Tibial artery (tissue), 4 donors: ENCODE measurements around the gene SLC31A1.

ENCODE experiments used
- DNase-seq, 2 donors: peaks; one replicate each; pipeline ENCODE4 v3.0.0-alpha.2; 2019
- H3K27ac ChIP-seq, 2 donors: fragments of 200-600 bp; sonication (generic) in 1 of 2; 1 replicate in 1 of 2; 2 replicates in 1 of 2; pipeline ENCODE4 v1.5.1; 2018 to 2019; ENCODE audit warnings: mild to moderate bottlenecking in 1 of 2
- H3K27me3 ChIP-seq, 2 donors: fragments of 200-600 bp; sonication (generic) in 1 of 2; one replicate each; pipeline versions ENCODE4 v1.5.1 to v1.6.0; 2016 to 2019
- H3K36me3 ChIP-seq, 3 donors: fragments of 200-600 bp; sonication (generic) in 2 of 3; one replicate each; pipeline ENCODE4 v1.5.1; 2016 to 2019; ENCODE audit warnings: mild to moderate bottlenecking in 2 of 3
- H3K4me1 ChIP-seq, 4 donors: fragments of 200-600 bp; sonication (generic) in 2 of 4; 1 replicate in 3 of 4; 2 replicates in 1 of 4; pipeline ENCODE4 v1.5.1; 2016 to 2019
- H3K4me3 ChIP-seq, 2 donors: fragments of 200-600 bp; sonication (generic) in 1 of 2; 1 replicate in 1 of 2; 2 replicates in 1 of 2; pipeline ENCODE4 v1.5.1; 2018 to 2019; ENCODE audit warnings: mild to moderate bottlenecking in 2 of 2
- H3K9me3 ChIP-seq, 3 donors: fragments of 200-600 bp; sonication (generic) in 1 of 3; one replicate each; pipeline ENCODE4 v1.5.1; 2016 to 2019
- CTCF ChIP-seq, 2 experiments: fragments of 200-600 bp in 1 of 2; fragments of 450-650 bp in 1 of 2; IDR thresholded peaks; one replicate each; pipeline ENCODE4 v1.5.1; 2017 to 2019; ENCODE audit warnings: antibody characterized with exemption in 2 of 2, mild to moderate bottlenecking in 1 of 2, moderate library complexity in 1 of 2
- intact Hi-C: fragments of 100-400 bp; cut with DNase I; formaldehyde crosslinking; loops from one replicate; pipeline ENCODE4 v1.15.0; 2023; ENCODE audit warnings: low total_unique reads

SLC31A1 gene

GRCh38 chr9:113307396-113307975 lies 86.1 kb downstream of the SLC31A1 start:
- Histone ChIP-seq H3K4me1 (no peaks in the 10 kb centered on the region), H3K27ac (no peak overlapping the region), H3K9me3 (no peaks in the 10 kb centered on the region), H3K4me3 (no peak overlapping the region), H3K27me3 (peaks cover 0 to 19% of the 10 kb centered on the region in 2 donors), H3K36me3 (no peaks in the 10 kb centered on the region)
- intact Hi-C loops = no loop called here
- TF ChIP-seq CTCF (IDR thresholded peaks at IDR 0.05) = no peak
- no peak for DNase-seq

GRCh38 chr9:113309204-113309813 lies 88.0 kb downstream of the SLC31A1 start:
- no peak for DNase-seq
- Histone ChIP-seq H3K4me1 (no peaks in the 10 kb centered on the region), H3K27ac (no peak overlapping the region), H3K36me3 (no peaks in the 10 kb centered on the region), H3K27me3 (peaks cover 0 to 14% of the 10 kb centered on the region in 2 donors), H3K4me3 (no peak overlapping the region), H3K9me3 (no peaks in the 10 kb centered on the region)
- intact Hi-C loops = no loop called here
- TF ChIP-seq CTCF (IDR thresholded peaks at IDR 0.05) = peak; percentile 50 to 54

- no peaks in the 10 kb centered on the region for H3K36me3 ChIP-seq
- no peak overlapping the region for H3K4me3 ChIP-seq
- peaks cover 0 to 11% of the 10 kb centered on the region in 2 donors for H3K27me3 ChIP-seq
- no peaks in the 10 kb centered on the region for H3K9me3 ChIP-seq
- intact Hi-C loops = loop anchor here (10.0 kb wide), 1 partner anchor 64 kb away; the partner anchor contains the start of gene HDHD3
- TF ChIP-seq CTCF (IDR thresholded peaks at IDR 0.05) = no peak
- no peak for DNase-seq
- H3K4me1 ChIP-seq = peaks cover 0 to 3% (median 0%) of the 10 kb centered on the region in 4 donors
- no peak overlapping the region for H3K27ac ChIP-seq
Observed at GRCh38 chr9:113310538-113310937, 89.2 kb downstream of the SLC31A1 start.

- Histone ChIP-seq H3K4me3 (no peak overlapping the region), H3K27me3 (peaks cover 0 to 9% of the 10 kb centered on the region in 2 donors), H3K36me3 (peaks cover 0 to 8% (median 0%) of the 10 kb centered on the region in 3 donors), H3K4me1 (peaks cover 0 to 11% (median 0%) of the 10 kb centered on the region in 4 donors), H3K9me3 (no peaks in the 10 kb centered on the region), H3K27ac (no peak overlapping the region)
- no peak for DNase-seq
- no peak for TF ChIP-seq CTCF (IDR thresholded peaks at IDR 0.05)
- intact Hi-C loops = loop anchor here (10.0 kb wide), 1 partner anchor 63 kb away; the partner anchor contains the start of gene HDHD3
Observed at GRCh38 chr9:113311961-113312360, 90.6 kb downstream of the SLC31A1 start.

GRCh38 chr9:113313261-113313660 lies 91.9 kb downstream of the SLC31A1 start:
- intact Hi-C loops = loop anchor here (10.0 kb wide), 1 partner anchor 62 kb away; the partner anchor contains the start of gene HDHD3
- Histone ChIP-seq H3K27ac (no peak overlapping the region), H3K9me3 (no peaks in the 10 kb centered on the region), H3K36me3 (peaks cover 0 to 15% (median 0%) of the 10 kb centered on the region in 3 donors), H3K4me3 (no peak overlapping the region), H3K27me3 (no peaks in the 10 kb centered on the region), H3K4me1 (peaks cover 0 to 11% (median 0%) of the 10 kb centered on the region in 4 donors)
- no peak for TF ChIP-seq CTCF (IDR thresholded peaks at IDR 0.05)
- no peak for DNase-seq
